VCaP (cell line): ENCODE data around the gene TMOD2.

ENCODE experiments used
- H3K27ac ChIP-seq: fragments of 450-650 bp; 2 replicates; pipeline ENCODE4 v1.5.1; 2017
- CTCF ChIP-seq: fragments of 450-650 bp; conservative IDR thresholded peaks from 2 replicates; pipeline ENCODE4 v1.5.1; 2017; ENCODE audit warnings: mild to moderate bottlenecking, moderate library complexity

Gene TMOD2

DNA sequence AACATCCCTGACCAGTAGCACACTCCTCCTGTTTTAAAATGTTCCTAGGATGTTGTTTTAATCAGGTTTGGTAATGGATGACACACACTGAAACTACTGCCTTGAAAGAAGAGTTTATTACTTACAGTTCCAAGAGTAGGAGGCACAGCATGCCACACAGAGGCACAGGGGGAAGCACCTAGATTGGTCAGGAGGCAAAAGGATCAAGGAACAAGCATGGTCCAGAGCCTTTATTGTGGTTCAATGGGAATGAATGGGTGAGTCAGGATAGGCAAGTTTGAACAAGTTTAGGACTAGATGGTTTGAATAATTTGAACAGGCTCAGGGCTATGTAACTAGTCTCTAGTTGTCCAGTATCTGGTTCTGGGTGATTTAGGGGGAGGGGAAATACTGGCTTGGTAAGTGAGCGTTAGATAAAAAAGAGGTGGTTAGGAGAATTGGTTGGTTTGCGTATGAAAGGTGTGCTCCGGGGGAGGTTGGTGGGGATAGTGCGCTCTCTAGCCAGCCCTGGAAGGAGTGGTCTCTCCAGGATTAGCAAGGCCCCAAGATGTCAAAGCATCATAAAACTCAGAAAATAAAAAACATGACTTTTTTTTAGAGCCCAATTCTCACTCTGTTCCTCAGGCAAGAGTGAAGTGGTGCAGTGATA, 113.1 kb downstream of the TMOD2 start:
- TF ChIP-seq CTCF: no peak
- no peak overlapping the region for H3K27ac ChIP-seq

DNA sequence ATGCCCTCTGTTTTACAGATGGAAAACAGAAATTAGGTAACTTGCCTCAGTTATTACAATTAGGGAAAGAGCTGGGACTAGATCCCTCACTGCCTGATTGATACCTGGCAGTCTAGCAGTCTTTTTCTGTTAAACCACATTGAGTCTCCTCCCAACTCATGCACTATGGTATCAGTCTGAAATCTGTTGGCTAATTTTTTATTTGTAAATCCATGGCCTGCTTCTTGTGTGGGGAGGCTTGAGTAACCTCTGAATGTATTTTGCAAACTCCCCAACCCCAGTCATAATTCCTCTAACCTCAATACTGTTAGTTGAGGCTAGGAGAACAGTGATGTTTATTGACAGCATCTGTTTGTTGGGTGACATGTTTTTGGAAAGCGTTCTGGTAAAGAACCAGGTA, 113.9 kb downstream of the TMOD2 start:
- no peak for TF ChIP-seq CTCF
- no peak overlapping the region for H3K27ac ChIP-seq
